Measurements from ENCODE around the gene AASDH. TPM values are rescaled to one million over a fixed set of nuclear protein-coding genes. Genes with fewer than 3 reads are reported as not detected.

AASDH gene
- total and polyA plus RNA-seq, 2 of the 4 experiments (the other 2 are of a cell fraction) = 4.7 to 12.0 TPM

DNA sequence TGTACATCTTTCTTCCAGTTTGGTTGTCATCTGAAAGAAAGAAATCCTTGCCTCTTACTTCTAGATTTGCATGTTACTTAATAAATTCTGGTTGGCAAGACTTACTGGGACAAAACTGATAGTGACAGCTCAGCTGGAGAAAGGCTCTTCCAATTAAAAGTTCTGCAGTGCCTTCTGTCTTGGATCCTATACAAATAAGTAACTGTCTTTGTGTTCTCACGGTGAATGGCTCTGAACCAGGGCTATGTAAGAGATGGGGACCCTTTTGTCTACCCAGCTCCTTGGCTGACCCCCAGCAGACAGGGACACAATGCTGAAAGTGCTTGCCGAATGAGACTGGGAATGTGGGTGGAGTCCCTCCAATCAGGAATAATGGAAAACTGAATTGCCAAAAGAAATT, 89.5 kb downstream of the AASDH start:
- ChIA-PET CTCF (interaction anchor here (0.7 kb wide), 1 partner anchor 754 kb away, joined by 3 read pairs; no protein-coding TSS in a partner anchor), POLR2A (ENCODE audit: unreplicated experiment) (interaction anchor here (0.6 kb wide), 1 partner anchor 364 kb away, joined by 6 read pairs; no protein-coding TSS in a partner anchor)
- ATAC-seq (ENCODE audit: low read depth) (no peak), DNase-seq (no peak)
- Histone ChIP-seq H3K4me1 (ENCODE audit: control insufficient read depth, insufficient read depth, low read length) (no peaks in the 10 kb centered on the region), H3K18ac (ENCODE audit: low read depth, low read length) (no peak overlapping the region), H3K23ac (ENCODE audit: low read depth, low read length) (no peak overlapping the region), H2AK9ac (replicated peaks; ENCODE audit: low read depth, low read length, poor library complexity) (no peak overlapping the region), H3K4ac (ENCODE audit: low read depth, low read length) (no peak overlapping the region), H3K27ac (ENCODE audit: insufficient read depth, low read length) (no peak overlapping the region), H3K9me3 (ENCODE audit: control insufficient read depth, insufficient read depth, low read length) (no peaks in the 10 kb centered on the region), H3K56ac (ENCODE audit: extremely low read depth, insufficient read depth, low read length) (no peak overlapping the region), H3K36me3 (ENCODE audit: control insufficient read depth, insufficient read depth, low read length) (no peaks in the 10 kb centered on the region), H2BK5ac (ENCODE audit: low read depth, low read length, poor library complexity, severe bottlenecking) (no peak overlapping the region), H4K91ac (ENCODE audit: insufficient read depth, low read depth, low read length) (no peak overlapping the region), H2BK120ac (ENCODE audit: low read depth, low read length) (no peak overlapping the region), H3K27me3 (ENCODE audit: control insufficient read depth, insufficient read depth, low read length) (no peaks in the 10 kb centered on the region; the same call in 1 of the 2 replicates), H3K79me1 (ENCODE audit: low read depth in 1 of 2, low read length in 2 of 2) (no peaks in the 10 kb centered on the region), H3K4me2 (ENCODE audit: low read depth, low read length) (no peak overlapping the region), H4K20me1 (ENCODE audit: insufficient read depth, low read length) (no peaks in the 10 kb centered on the region), H2AFZ (replicated peaks; ENCODE audit: low read length, poor library complexity) (no peak overlapping the region), H3K4me3 (ENCODE audit: insufficient read depth, low read depth, low read length) (no peak overlapping the region), H4K8ac (ENCODE audit: low read depth in 2 of 2, low read length in 2 of 2) (no peak overlapping the region), H2AK5ac (ENCODE audit: low read depth, low read length) (no peak overlapping the region), H3K9ac (ENCODE audit: low read depth, low read length) (no peak overlapping the region), H4K5ac (ENCODE audit: low read depth, low read length) (no peak overlapping the region), H3K14ac (replicated peaks; ENCODE audit: low read depth, low read length) (no peak overlapping the region), H2BK15ac (ENCODE audit: low read depth, low read length) (no peak overlapping the region), H2BK20ac (ENCODE audit: low read depth, low read length) (no peak overlapping the region), H3K9me1 (ENCODE audit: insufficient read depth, low read length) (no peaks in the 10 kb centered on the region)
- TF ChIP-seq SMC3 (IDR thresholded peaks at IDR 0.05; ENCODE audit: low read depth, low read length) (no peak), CHD1 (IDR thresholded peaks at IDR 0.05; ENCODE audit: low read depth, low read length) (no peak), MAFK (IDR thresholded peaks at IDR 0.05; ENCODE audit: low read depth, low read length) (no peak), CEBPB (IDR thresholded peaks at IDR 0.05; ENCODE audit: low read depth, low read length) (no peak), FOS (IDR thresholded peaks at IDR 0.05; ENCODE audit: low read depth, low read length) (no peak), MAZ (IDR thresholded peaks at IDR 0.05; ENCODE audit: borderline replicate concordance, low read depth, low read length) (no peak), RAD21 (IDR thresholded peaks at IDR 0.05; ENCODE audit: low read length) (no peak), BHLHE40 (IDR thresholded peaks at IDR 0.05; ENCODE audit: low read depth, low read length) (no peak), POLR2A (IDR thresholded peaks at IDR 0.05; ENCODE audit: low read depth, low read length) (no peak), RCOR1 (IDR thresholded peaks at IDR 0.05; ENCODE audit: insufficient replicate concordance, low read length) (no peak), MXI1 (IDR thresholded peaks at IDR 0.05; ENCODE audit: borderline replicate concordance, low read depth, low read length) (no peak), NFE2L2 (IDR thresholded peaks at IDR 0.05; ENCODE audit: low read depth, low read length) (no peak), RFX5 (IDR thresholded peaks at IDR 0.05; ENCODE audit: low read depth, low read length) (no peak)
- TF ChIP-seq, protein P1, sequence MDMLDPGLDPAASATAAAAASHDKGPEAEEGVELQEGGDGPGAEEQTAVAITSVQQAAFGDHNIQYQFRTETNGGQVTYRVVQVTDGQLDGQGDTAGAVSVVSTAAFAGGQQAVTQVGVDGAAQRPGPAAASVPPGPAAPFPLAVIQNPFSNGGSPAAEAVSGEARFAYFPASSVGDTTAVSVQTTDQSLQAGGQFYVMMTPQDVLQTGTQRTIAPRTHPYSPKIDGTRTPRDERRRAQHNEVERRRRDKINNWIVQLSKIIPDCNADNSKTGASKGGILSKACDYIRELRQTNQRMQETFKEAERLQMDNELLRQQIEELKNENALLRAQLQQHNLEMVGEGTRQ (IDR thresholded peaks at IDR 0.05; ENCODE audit: low read depth, low read length) = no peak
- TF ChIP-seq, protein P2, sequence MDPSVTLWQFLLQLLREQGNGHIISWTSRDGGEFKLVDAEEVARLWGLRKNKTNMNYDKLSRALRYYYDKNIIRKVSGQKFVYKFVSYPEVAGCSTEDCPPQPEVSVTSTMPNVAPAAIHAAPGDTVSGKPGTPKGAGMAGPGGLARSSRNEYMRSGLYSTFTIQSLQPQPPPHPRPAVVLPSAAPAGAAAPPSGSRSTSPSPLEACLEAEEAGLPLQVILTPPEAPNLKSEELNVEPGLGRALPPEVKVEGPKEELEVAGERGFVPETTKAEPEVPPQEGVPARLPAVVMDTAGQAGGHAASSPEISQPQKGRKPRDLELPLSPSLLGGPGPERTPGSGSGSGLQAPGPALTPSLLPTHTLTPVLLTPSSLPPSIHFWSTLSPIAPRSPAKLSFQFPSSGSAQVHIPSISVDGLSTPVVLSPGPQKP (IDR thresholded peaks at IDR 0.05; ENCODE audit: borderline replicate concordance, low read depth, low read length) = no peak
- TF ChIP-seq, protein P3, sequence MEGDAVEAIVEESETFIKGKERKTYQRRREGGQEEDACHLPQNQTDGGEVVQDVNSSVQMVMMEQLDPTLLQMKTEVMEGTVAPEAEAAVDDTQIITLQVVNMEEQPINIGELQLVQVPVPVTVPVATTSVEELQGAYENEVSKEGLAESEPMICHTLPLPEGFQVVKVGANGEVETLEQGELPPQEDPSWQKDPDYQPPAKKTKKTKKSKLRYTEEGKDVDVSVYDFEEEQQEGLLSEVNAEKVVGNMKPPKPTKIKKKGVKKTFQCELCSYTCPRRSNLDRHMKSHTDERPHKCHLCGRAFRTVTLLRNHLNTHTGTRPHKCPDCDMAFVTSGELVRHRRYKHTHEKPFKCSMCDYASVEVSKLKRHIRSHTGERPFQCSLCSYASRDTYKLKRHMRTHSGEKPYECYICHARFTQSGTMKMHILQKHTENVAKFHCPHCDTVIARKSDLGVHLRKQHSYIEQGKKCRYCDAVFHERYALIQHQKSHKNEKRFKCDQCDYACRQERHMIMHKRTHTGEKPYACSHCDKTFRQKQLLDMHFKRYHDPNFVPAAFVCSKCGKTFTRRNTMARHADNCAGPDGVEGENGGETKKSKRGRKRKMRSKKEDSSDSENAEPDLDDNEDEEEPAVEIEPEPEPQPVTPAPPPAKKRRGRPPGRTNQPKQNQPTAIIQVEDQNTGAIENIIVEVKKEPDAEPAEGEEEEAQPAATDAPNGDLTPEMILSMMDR (conservative IDR thresholded peaks at IDR 0.05; ENCODE audit: low read depth, low read length) = no peak
- WGBS, 2 experiments (ENCODE audit: extremely low coverage in 2 of 2, insufficient read length in 1 of 2) = no CpG with 5 or more reads among the region's 2 CpGs
- in situ Hi-C loops (cut with MboI; ENCODE audit: low sequenced_read_pairs) = no loop called here
- BruUV-seq (replicated peaks) = no TSS peak
- dilution Hi-C loops (cut with HindIII; ENCODE audit: low sequenced_read_pairs, unreplicated experiment) = no loop called here
- intact Hi-C loops (cut with micrococcal nuclease) = no loop called here

Data from IMR-90 (cell line).